Trophoblast cell (in vitro differentiated cells and primary cell): Measurements from ENCODE around the gene OCLN.
"Not testable (repeated sequence)": the region's sequence is repeated elsewhere in the genome, so short reads cannot be mapped to it uniquely, and the experiment has no call there.

Experiments used
- DNase-seq, 2 donors: peaks; one replicate each; pipeline ENCODE4 v3.0.0-alpha.2; 2016
- H2AFZ ChIP-seq: 2 replicates; pipeline ENCODE4 v1.6.1; 2013; ENCODE audit warnings: low read length, moderate library complexity, mild to moderate bottlenecking; ENCODE audit not compliant: insufficient read depth, poor library complexity
- H2AK5ac ChIP-seq: 2 replicates; pipeline ENCODE4 v1.6.1; 2013; ENCODE audit warnings: mild to moderate bottlenecking, low read length
- H2BK120ac ChIP-seq: 2 replicates; pipeline ENCODE4 v1.6.1; 2013; ENCODE audit warnings: low read length, mild to moderate bottlenecking, moderate library complexity; ENCODE audit not compliant: insufficient read depth, poor library complexity
- H2BK12ac ChIP-seq: 2 replicates; pipeline ENCODE4 v1.6.1; 2013; ENCODE audit warnings: mild to moderate bottlenecking, low read length, moderate library complexity
- H2BK5ac ChIP-seq: 2 replicates; pipeline ENCODE4 v1.6.1; 2013; ENCODE audit warnings: low read length, low read depth, moderate library complexity, mild to moderate bottlenecking; ENCODE audit not compliant: poor library complexity
- H3K14ac ChIP-seq: 2 replicates; pipeline ENCODE4 v1.6.1; 2013; ENCODE audit warnings: mild to moderate bottlenecking, low read length
- H3K18ac ChIP-seq: 2 replicates; pipeline ENCODE4 v1.6.1; 2013; ENCODE audit warnings: mild to moderate bottlenecking, low read length
- H3K23ac ChIP-seq: 2 replicates; pipeline ENCODE4 v1.6.1; 2013; ENCODE audit warnings: low read length
- H3K27ac ChIP-seq: 2 replicates; pipeline ENCODE4 v1.5.1; 2013; ENCODE audit warnings: low read depth, mild to moderate bottlenecking, inconsistent platforms, low read length, moderate library complexity
- H3K27me3 ChIP-seq: 2 replicates; pipeline ENCODE4 v1.6.1; 2013; ENCODE audit warnings: inconsistent platforms, mild to moderate bottlenecking, low read length, moderate library complexity; ENCODE audit not compliant: insufficient read depth
- H3K36me3 ChIP-seq, 2 experiments: 1 replicate in 1 of 2; 2 replicates in 1 of 2; pipeline ENCODE4 v1.6.1; 2013; ENCODE audit warnings: low read length in 2 of 2, mild to moderate bottlenecking in 2 of 2, moderate library complexity in 1 of 2; ENCODE audit not compliant: insufficient read depth in 2 of 2, control insufficient read depth in 1 of 2
- H3K4ac ChIP-seq: 2 replicates; pipeline ENCODE4 v1.6.1; 2013; ENCODE audit warnings: low read depth, mild to moderate bottlenecking, low read length, moderate library complexity
- H3K4me1 ChIP-seq, 2 experiments: 1 replicate in 1 of 2; 2 replicates in 1 of 2; pipeline ENCODE4 v1.6.1; 2013; ENCODE audit warnings: low read length in 2 of 2, mild to moderate bottlenecking in 2 of 2, moderate library complexity in 1 of 2; ENCODE audit not compliant: insufficient read depth in 2 of 2, control insufficient read depth in 1 of 2
- H3K4me2 ChIP-seq: 2 replicates; pipeline ENCODE4 v1.6.1; 2013; ENCODE audit warnings: inconsistent platforms, mild to moderate bottlenecking, low read length, moderate library complexity
- H3K4me3 ChIP-seq: 2 replicates; pipeline ENCODE4 v1.5.1; 2013; ENCODE audit warnings: mild to moderate bottlenecking, low read depth, low read length, inconsistent platforms
- H3K79me1 ChIP-seq: one replicate; pipeline ENCODE4 v1.6.1; 2013; ENCODE audit warnings: low read length
- H3K79me2 ChIP-seq: 2 replicates; pipeline ENCODE4 v1.6.1; 2013; ENCODE audit warnings: low read length, mild to moderate bottlenecking; ENCODE audit not compliant: control insufficient read depth, insufficient read depth, poor library complexity
- H3K9ac ChIP-seq: 2 replicates; pipeline ENCODE4 v1.6.1; 2013; ENCODE audit warnings: mild to moderate bottlenecking, low read length
- H3K9me3 ChIP-seq: 2 replicates; pipeline ENCODE4 v1.6.1; 2013; ENCODE audit warnings: low read depth, mild to moderate bottlenecking, control low read depth, inconsistent platforms, low read length; ENCODE audit not compliant: insufficient read depth
- H4K12ac ChIP-seq: 2 replicates; pipeline ENCODE4 v1.6.1; 2013; ENCODE audit warnings: low read depth, mild to moderate bottlenecking, low read length, moderate library complexity
- H4K8ac ChIP-seq: 2 replicates; pipeline ENCODE4 v1.6.1; 2013; ENCODE audit warnings: low read depth, mild to moderate bottlenecking, low read length, moderate library complexity
- H4K91ac ChIP-seq: one replicate; pipeline ENCODE4 v1.6.1; 2013; ENCODE audit warnings: low read depth, mild to moderate bottlenecking, low read length, moderate library complexity
- WGBS: extraction: QIAGEN DNeasy Blood & Tissue Kit; methylation state at CpG from one replicate; pipeline ENCODE4 v1.1.7; 2013; ENCODE audit warnings: missing lambda C conversion rate; ENCODE audit not compliant: insufficient read length, insufficient coverage; ENCODE audit errors: extremely low coverage; 5-methylcytosine and 5-hydroxymethylcytosine counted together

Gene OCLN

DNA sequence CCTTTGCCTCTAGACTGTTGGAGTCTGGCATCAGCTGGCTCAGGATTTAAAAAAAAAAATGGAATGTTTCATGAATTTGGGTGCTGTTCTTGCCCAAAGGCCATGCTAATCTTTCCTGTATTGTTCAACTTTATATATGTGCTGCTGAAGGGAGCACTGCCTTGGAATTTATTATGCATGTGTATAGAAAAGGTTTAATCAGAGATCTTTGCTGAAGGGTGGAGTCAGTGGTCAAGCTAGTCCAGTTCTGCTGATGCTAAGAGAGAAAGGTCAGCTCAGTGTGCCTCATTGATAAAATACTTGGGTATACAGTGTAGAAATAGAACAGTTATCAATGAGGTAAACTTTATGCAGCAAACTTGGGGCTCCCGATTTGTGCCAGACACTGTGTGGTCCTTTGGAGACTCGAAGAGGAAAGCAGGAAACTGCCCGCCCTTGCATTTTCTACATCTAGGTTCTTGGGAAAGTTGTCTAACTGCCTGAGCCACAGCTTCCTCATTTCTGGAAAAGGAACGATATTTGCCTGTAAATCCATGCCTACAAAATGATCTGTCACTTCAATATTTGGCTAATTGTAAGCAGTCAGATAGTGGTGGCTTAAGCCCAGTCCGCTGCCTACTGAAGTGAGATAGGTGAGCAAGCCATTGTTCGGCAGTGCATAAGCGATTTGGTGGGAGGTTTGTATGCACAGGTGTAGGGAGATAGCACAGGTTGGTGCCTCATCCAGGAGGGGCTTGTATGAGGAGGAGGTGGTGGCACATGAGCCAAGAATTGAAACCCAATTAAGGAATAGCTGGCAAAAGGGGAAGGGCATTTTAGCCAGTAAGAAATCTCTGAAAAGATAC is 38.2 kb downstream of the OCLN start:
- no peak overlapping the region for H4K91ac ChIP-seq
- H2BK12ac ChIP-seq: no peak overlapping the region
- no peak overlapping the region for H3K9ac ChIP-seq
- no peak overlapping the region for H3K4me3 ChIP-seq
- H4K12ac ChIP-seq: no peak overlapping the region
- no peak overlapping the region for H2AK5ac ChIP-seq
- H3K9me3 ChIP-seq: no peaks in the 10 kb centered on the region
- no peak overlapping the region for H2AFZ ChIP-seq
- H3K36me3 ChIP-seq: no peaks in the 10 kb centered on the region
- no peak overlapping the region for H2BK120ac ChIP-seq
- no peak overlapping the region for H3K14ac ChIP-seq
- no peaks in the 10 kb centered on the region for H3K27me3 ChIP-seq
- no peak overlapping the region for H3K27ac ChIP-seq
- H2BK5ac ChIP-seq: no peak overlapping the region
- peaks cover 4 to 12% of the 10 kb centered on the region in 2 experiments for H3K4me1 ChIP-seq
- H3K4ac ChIP-seq: no peak overlapping the region
- no CpG with 5 or more reads among the region's 7 CpGs for WGBS
- no peak for DNase-seq
- no peak overlapping the region for H3K18ac ChIP-seq
- peaks cover 4% of the 10 kb centered on the region for H3K79me1 ChIP-seq
- no peaks in the 10 kb centered on the region for H3K79me2 ChIP-seq
- H3K23ac ChIP-seq: no peak overlapping the region
- H4K8ac ChIP-seq: no peak overlapping the region
- no peak overlapping the region for H3K4me2 ChIP-seq

- no peak overlapping the region for H3K27ac ChIP-seq
- no peak overlapping the region for H3K23ac ChIP-seq
- no peak overlapping the region for H3K4me3 ChIP-seq
- no peak overlapping the region for H4K12ac ChIP-seq
- no peak overlapping the region for H4K91ac ChIP-seq
- H3K4ac ChIP-seq: no peak overlapping the region
- no peaks in the 10 kb centered on the region for H3K79me2 ChIP-seq
- H3K18ac ChIP-seq: no peak overlapping the region
- peaks cover 4 to 12% of the 10 kb centered on the region in 2 experiments for H3K4me1 ChIP-seq
- no peak overlapping the region for H3K9ac ChIP-seq
- no peaks in the 10 kb centered on the region for H3K9me3 ChIP-seq
- no peaks in the 10 kb centered on the region for H3K36me3 ChIP-seq
- no peaks in the 10 kb centered on the region for H3K27me3 ChIP-seq
- H3K79me1 ChIP-seq: peaks cover 4% of the 10 kb centered on the region
- no peak overlapping the region for H3K14ac ChIP-seq
- H3K4me2 ChIP-seq: no peak overlapping the region
- no peak overlapping the region for H2AFZ ChIP-seq
- H2BK12ac ChIP-seq: no peak overlapping the region
- H2AK5ac ChIP-seq: no peak overlapping the region
- H2BK5ac ChIP-seq: no peak overlapping the region
- WGBS: no CpG with 5 or more reads among the region's 3 CpGs
- no peak overlapping the region for H4K8ac ChIP-seq
- DNase-seq: no peak
- no peak overlapping the region for H2BK120ac ChIP-seq
Observed at GRCh38 chr5:69531406-69531801, 38.8 kb downstream of the OCLN start.

DNA sequence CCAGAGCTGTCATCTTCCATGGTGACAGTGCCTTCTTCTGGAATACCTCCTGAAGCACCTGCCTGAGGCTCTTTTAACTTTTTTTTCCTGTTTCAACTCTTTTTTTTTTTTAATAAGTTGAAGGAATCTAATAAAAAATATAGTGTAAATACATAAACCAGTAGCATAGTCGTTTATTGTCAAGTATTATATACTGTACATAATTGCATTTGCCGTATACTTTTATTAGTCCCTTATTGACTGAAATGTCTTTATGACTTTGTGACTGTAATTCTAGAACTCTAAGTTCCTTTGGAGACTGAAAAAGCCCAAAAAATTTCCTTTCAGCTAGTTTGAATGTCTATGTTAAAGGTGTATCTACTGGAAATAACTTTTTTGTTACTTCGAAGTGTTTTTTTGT is 45.3 kb downstream of the OCLN start:
- not testable (repeated sequence) for H2BK12ac ChIP-seq, H3K79me1 ChIP-seq, H3K4me2 ChIP-seq, H3K18ac ChIP-seq, H4K8ac ChIP-seq, H3K36me3 ChIP-seq, H3K27ac ChIP-seq, H2AFZ ChIP-seq, H3K4me3 ChIP-seq, H2BK5ac ChIP-seq, H3K9ac ChIP-seq, H3K14ac ChIP-seq, H3K79me2 ChIP-seq, H4K12ac ChIP-seq, H3K9me3 ChIP-seq, DNase-seq, H3K4me1 ChIP-seq, H3K4ac ChIP-seq, H2BK120ac ChIP-seq, H3K27me3 ChIP-seq, H4K91ac ChIP-seq, H3K23ac ChIP-seq, H2AK5ac ChIP-seq
- WGBS: no CpG with 5 or more reads among the region's 3 CpGs

DNA sequence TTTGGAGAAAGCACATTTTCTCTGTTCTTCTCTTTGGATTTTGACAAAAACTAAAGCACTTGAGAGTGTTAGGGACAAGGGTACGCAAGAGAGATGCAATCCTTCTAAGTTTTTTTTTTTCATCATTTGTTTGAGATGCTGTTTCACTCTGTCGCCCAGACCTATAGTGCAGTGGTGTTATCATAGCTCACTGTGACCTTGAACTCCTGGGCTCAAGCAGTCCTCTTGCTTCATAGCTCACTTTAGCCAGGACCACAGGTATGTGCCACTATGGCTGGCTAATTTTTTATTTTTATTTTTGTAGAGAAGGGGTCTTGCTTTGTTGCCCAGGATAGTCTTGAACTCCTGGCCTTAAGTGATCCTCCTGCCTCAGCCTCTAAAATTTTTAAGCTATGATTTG is 46.1 kb downstream of the OCLN start:
- H2AFZ ChIP-seq, H3K79me2 ChIP-seq, H2BK5ac ChIP-seq, H3K27ac ChIP-seq, H3K9me3 ChIP-seq, H3K23ac ChIP-seq, H2BK120ac ChIP-seq, H2AK5ac ChIP-seq, H3K18ac ChIP-seq, H3K4me2 ChIP-seq, H3K4me3 ChIP-seq, H2BK12ac ChIP-seq, H3K36me3 ChIP-seq, H4K91ac ChIP-seq, H3K9ac ChIP-seq, H4K12ac ChIP-seq, H4K8ac ChIP-seq, H3K4ac ChIP-seq, H3K14ac ChIP-seq, DNase-seq, H3K79me1 ChIP-seq, H3K27me3 ChIP-seq, H3K4me1 ChIP-seq: not testable (repeated sequence)
- WGBS: no CpG with 5 or more reads among the region's 2 CpGs
